A549 (cell line): ENCODE results near the gene CYP1B1.
A peak's percentile ranks its signal among the peaks of the same experiment; 100 is the strongest.

ENCODE experiments used
- CTCF ChIP-seq: fragments of >200 bp; sonication (Bioruptor Twin); formaldehyde crosslinking; IDR thresholded peaks from 3 replicates; pipeline ENCODE4 v1.5.1; 2016
- ESRRA ChIP-seq: fragments of 150-350 bp; IDR thresholded peaks from 2 replicates; pipeline ENCODE4 v1.6.1; 2014; ENCODE audit warnings: mild to moderate bottlenecking, low read length, borderline replicate concordance
- JUN ChIP-seq, 2 experiments: fragments of >200 bp; sonication (Bioruptor Twin); formaldehyde crosslinking; IDR thresholded peaks; 2 replicates in 1 of 2; 3 replicates in 1 of 2; pipeline ENCODE4 v1.6.1; 2016 to 2017
- MYC ChIP-seq: IDR thresholded peaks from 2 replicates; pipeline ENCODE4 v1.6.1; 2012; ENCODE audit warnings: mild to moderate bottlenecking, inconsistent platforms, low read length, improper control_type of control experiment, borderline replicate concordance
- RFX5 ChIP-seq: fragments of 450-650 bp; IDR thresholded peaks from 2 replicates; pipeline ENCODE4 v1.7.1; 2014; ENCODE audit warnings: antibody characterized with exemption, mild to moderate bottlenecking, moderate library complexity
- TF ChIP-seq, protein P1 (sequence below): fragments of >200 bp; sonication (Bioruptor Twin); formaldehyde crosslinking; IDR thresholded peaks from 3 replicates; pipeline ENCODE4 v1.6.1; 2016

DNA sequence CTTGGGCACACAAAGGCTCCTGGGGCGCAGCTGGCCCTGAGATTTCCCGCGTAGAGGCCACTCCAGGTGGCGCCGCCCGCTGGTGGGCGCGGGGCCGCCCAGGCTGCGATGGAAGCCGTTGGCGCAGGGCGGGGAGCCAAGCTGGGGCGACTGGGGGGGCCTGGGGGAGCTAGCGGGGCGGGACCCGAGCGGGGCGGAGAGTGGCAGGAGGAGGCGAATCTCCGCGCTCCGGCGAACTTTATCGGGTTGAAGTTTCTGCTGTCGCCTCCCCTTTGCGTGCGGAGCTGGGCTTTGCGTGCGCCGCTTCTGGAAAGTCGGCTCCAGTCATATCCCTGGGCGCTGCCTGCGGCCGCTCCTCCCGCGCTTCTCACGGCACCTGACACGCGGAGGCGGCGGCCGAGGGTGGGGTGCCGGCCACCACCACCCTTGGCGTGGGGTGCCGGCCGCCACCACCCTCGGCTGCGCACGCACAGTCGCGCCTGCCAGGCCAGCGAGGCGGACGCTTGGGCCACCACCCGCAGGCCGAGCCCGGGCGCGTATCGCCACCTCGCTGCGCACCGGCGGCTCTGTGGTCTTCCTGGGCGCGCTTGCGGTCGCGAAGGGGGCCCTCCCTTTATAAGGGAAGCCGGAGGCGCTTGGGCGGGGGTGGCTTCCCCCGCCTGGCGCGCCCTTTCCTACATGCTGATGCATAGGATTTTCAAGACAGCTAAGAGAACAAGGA is 919 bp upstream of the CYP1B1 start:
- peak; percentile 70 for TF ChIP-seq CTCF
- no peak; the same call in none of the 2 replicates for TF ChIP-seq MYC
- no peak for TF ChIP-seq ESRRA
- TF ChIP-seq JUN (IDR thresholded peaks at IDR 0.05): peak in 1 of 2 experiments; percentile 51; a peak in 3 of 5 replicates
- TF ChIP-seq, protein P1, sequence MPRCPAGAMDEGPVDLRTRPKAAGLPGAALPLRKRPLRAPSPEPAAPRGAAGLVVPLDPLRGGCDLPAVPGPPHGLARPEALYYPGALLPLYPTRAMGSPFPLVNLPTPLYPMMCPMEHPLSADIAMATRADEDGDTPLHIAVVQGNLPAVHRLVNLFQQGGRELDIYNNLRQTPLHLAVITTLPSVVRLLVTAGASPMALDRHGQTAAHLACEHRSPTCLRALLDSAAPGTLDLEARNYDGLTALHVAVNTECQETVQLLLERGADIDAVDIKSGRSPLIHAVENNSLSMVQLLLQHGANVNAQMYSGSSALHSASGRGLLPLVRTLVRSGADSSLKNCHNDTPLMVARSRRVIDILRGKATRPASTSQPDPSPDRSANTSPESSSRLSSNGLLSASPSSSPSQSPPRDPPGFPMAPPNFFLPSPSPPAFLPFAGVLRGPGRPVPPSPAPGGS: no peak
- no peak for TF ChIP-seq RFX5
